IPS-NIHi7 (cell line): ENCODE results near the gene BTBD1.
"Not testable (repeated sequence)": the region's sequence is repeated elsewhere in the genome, so short reads cannot be mapped to it uniquely, and the experiment has no call there.

Experiments used
- DNase-seq: peaks from one replicate; pipeline ENCODE4 v3.0.0; 2012; ENCODE audit warnings: mixed read lengths; ENCODE audit errors: extremely low spot score

The BTBD1 gene

DNA sequence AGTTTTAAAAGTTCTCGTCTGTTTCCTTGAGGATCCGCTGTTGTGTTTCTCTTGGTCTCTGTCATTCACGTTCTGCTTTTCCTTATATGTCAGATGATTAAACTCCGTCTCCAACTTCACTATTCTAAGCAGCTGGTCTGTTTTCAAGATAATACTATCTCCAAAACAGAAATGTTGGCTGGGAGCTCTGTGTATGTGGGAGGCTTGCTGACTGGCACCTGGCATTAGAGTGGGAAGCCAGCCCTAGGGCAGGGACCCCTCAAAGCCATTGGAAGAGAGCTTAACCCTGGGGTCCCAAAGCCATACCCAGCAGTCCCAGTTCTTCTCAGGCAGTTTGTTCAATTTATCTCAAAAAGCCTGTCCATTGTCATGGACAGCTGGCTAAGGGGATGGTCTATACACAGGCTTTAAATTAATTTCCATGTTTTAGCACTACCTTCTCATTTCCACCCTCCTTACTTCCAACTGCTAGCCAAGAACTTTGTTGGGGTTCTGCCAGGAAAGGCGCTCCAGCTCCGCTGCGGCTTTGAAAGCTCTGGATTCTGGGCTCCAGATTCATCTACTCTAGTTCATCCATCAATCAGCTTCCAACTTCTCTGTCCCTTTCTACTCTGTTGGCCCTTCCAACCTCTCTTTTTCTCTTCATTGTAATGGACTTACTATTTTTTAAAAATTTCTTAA is 9.2 kb downstream of the BTBD1 start:
- no peak for DNase-seq

DNA sequence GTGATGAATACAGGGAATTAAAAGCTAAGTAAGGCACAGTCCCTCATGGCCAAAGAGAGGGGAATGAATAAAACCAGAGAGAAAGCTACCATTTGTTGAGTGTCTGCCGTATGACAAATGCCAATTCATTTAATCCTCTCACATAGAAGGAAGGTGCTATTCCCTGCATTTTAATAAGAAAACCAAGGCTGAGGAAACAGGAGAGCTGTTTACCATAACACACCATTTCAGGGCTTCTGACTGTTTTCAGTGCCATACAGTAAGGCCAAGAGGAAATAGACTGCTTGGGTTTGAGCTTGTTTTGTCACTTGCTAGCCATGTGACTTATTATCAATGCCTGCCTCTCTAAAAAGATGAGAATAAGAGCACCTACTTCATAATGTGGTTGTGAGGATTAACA is 10.1 kb downstream of the BTBD1 start:
- DNase-seq, result no peak

DNA sequence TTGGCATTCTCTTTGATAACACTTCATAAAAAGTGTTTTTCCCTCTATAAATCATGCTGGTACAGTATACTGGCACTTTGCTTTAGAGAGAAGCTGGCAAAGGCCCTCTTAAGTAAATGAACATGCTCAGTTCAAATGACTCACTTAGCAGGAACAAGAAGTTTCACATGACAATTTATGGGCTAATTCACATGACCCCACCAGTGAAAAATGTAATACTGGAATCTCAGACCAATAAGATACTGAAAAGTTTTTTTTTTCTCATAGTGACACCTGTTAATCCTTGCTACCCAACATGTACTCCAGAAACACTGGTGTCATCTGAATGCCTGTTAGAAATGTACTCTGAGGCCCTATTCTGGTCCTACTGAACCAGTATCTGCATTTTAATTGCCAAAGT is 13.9 kb downstream of the BTBD1 start:
- DNase-seq, result no peak

DNA sequence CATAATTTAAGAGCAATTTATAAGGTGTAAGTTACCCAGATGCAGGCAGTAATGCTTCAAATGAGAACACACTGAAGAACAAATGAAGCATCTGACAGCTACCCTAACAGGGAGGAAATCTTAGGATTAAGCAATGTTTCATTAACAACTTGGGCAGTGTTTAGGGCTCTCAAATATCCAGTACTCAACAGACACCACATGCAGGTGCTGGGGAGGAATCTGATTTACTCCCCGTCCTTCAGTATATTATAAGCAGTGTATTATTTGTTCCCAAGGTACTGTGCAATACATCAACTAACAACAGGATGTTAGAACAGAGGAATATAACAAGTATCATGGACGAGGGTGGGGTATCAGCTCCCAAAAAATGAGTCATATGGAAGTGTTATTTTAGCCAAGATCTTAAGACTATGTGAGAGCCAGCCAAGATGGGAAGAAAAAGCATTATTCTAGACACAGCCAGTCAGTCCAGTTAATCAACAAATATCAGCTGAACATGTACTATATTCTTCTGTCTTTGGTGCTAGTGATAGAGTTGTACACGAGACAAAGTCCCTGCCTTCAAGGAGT is 20.4 kb downstream of the BTBD1 start:
- DNase-seq, result no peak

DNA sequence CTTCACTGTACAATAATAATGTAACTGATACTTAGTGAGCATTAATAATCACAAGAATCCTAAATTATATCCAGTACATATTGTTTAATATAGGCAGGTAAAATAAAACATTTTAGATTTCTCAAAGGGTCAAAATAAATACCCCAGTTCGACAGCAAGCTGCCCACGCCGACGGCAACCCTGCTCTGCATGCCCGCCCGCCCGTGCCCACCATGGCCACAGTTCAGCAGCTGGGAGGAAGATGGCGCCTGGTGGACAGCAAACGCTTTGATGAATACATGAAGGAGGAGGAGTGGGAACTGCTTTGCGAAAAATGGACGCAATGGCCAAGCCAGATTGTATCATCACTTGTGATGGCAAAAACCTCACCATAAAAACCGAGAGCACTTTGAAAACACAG is 22.9 kb downstream of the BTBD1 start:
- no peak for DNase-seq

DNA sequence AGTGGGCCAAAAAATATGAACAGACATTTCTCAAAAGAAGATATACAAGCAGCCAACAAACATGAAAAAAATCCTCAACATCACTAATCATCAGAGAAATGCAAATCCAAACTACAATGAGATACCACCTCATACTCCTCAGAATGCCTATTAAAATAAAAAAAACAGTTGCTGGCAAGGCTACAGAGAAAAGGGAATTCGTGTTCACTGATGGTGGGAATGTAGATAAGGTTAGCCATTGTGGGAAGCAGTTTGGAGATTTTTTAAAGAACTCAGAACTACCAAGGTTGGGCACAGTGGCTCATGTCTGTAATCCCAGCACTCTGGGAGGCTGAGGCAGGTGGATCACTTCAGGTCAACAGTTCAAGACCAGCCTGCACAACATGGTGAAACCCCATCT is 27.8 kb downstream of the BTBD1 start:
- DNase-seq, result no peak

DNA sequence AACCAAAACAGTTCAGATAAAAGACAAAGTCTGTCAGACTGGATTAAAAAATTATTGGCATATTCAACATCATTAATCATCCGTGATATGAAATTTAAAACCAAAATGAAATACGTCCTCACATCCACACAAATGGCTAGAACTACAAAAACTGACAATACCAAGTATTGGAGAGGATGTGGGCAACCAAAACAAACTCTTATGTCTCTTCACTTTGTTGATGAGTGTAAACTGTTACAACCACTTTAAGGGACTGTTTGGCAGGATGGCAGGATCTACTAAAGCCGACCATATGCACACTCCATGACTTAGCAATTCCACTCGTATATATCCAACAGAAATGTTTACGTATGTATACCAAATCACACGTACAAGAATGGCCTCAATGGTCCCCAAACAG is 30.8 kb downstream of the BTBD1 start:
- DNase-seq, result no peak

DNA sequence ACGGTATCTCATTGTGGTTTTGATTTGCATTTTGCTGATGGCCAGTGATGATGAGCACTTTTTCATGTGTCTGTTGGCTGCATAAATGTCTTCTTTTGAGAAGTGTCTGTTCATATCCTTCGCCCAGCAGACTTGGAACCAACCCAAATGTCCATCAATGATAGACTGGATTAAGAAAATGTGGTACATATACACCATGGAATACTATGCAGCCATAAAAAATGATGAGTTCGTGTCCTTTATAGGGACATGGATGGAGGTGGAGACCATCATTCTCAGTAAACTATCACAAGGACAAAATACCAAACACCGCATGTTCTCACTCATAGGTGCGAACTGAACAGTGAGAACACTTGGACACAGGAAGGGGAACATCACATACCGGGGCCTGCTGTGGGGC is 35.8 kb downstream of the BTBD1 start:
- DNase-seq, result not testable (repeated sequence)

DNA sequence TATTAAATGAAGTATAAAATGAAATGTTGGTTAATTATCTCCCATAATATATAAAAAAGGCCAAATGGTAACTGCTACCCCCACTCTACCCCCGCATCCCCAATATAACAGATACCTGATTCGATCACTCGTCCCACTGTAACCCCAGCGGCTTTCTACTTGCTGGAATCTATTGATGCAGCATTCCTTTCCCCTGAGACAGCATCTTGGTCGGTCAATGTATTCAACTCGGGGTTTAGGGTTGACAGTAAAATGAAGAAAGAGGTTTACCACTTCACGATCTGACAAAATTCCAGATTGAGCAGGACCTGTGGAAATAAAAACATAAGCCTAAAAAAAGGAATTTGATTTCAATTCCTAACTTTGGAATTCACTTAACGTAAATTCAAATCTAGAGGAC is 37.0 kb downstream of the BTBD1 start:
- DNase-seq, result peak; percentile 26

DNA sequence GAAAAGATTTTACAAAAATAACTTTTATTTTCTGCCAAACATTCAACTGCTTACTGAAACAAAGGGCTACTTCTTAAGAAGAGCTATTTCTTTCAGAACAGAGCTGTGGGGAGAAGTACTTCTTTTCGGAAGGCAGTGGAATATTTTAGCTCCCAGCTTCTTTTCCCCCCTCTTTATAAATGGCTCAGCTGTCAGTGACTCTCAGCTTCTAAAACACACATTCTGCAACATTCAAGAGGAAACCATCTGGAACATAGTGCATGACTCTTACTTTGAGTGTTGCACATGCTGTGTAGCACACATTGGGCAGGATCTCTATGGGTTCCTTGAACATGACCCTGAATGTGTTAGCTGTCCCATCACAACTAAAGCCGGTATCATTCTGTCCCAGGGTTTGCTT is 48.6 kb downstream of the BTBD1 start:
- DNase-seq, result no peak

DNA sequence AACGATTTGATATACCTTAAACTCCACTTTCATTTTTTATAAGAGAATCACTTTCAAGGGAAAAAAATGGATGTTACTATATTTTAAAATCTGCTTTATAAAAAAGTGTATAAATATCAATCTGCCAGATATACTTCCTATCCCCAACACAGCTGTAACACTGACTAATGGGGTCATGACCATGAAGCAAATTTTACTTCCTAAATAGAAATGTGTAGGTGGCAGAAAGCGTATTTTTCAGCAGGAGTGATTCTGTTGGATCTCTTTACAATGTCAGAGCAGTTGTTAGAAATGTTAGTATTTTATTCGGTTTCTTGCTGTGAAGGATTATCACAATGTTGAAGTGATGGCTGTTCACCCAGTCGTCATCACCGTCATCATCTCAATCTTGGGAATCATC is 50.1 kb downstream of the BTBD1 start:
- no peak for DNase-seq

DNA sequence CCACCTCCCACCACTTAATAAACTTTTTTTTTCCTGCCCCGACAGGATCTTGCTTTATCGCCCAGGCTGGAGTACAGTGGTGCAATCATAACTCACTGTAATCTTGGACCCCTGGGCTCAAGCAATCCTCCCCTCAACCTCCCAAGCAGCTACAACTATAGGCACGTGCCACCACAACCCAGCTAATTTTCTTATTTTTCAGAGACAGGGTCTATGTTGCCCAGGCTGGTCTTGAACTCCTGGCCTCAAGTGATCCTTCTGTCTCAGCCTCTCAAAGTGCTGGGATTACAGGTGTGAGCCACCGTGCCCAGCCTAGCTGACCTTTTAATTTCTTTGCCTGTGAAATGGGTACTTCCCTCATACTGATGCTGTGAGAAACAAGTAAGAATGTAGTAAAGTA is 51.7 kb downstream of the BTBD1 start:
- no peak for DNase-seq

DNA sequence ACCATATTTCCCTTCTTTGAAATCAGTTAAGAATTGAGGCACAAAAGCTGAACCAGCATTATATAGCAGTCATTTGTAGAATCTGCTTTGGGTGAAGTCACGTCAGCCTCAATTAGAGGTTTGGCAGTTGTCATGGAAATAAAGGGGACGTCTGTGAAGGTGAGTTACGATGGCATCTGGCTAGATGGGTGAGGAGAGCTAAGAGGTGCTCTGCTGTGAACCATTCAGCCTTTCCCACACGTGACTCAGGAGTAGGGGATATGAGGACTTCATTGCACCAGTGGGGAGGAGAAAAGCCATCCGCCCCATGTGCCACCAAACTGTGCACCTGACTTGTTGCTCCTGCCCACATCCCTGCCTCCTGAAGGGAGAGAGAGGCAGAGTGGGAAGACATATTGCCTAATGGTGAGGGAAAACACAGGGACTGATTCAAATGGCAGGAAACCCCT is 52.8 kb downstream of the BTBD1 start:
- no peak for DNase-seq

DNA sequence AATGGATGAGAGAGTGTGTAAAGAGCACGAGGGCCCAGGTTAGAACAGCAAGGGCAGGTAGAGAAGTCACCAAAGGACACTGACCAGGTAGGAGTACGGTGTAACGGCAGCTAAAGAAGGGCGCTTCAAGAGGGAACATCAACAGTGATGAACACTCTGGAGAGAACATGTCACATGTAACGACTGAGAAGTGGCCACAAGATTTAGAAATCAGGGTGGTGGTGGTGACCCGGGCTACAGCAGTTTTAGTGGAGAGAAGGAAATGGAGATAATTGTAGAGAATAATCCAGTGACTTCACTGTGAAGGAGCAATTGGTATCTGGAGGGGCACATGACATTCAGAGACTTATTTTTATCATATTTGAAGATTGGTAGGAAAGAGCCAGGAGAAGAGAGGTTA is 54.4 kb downstream of the BTBD1 start:
- no peak for DNase-seq

DNA sequence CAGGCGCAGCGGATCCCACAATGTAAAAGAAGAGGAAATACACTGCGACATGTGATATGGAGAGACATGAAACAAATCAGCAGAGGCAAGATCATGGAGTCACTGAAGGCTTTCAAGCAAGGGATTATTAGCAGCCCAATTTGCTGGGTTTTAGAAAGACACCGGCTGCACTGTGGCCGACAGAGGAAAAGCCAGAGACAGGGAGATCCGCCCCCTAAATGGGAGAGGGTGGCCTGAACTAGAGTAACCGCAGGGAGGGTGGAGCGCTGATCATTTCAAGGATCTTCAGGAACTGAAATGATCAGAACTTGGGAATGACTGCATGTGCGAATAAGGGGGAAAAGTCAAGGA is 55.0 kb downstream of the BTBD1 start:
- DNase-seq, result peak; percentile 9

DNA sequence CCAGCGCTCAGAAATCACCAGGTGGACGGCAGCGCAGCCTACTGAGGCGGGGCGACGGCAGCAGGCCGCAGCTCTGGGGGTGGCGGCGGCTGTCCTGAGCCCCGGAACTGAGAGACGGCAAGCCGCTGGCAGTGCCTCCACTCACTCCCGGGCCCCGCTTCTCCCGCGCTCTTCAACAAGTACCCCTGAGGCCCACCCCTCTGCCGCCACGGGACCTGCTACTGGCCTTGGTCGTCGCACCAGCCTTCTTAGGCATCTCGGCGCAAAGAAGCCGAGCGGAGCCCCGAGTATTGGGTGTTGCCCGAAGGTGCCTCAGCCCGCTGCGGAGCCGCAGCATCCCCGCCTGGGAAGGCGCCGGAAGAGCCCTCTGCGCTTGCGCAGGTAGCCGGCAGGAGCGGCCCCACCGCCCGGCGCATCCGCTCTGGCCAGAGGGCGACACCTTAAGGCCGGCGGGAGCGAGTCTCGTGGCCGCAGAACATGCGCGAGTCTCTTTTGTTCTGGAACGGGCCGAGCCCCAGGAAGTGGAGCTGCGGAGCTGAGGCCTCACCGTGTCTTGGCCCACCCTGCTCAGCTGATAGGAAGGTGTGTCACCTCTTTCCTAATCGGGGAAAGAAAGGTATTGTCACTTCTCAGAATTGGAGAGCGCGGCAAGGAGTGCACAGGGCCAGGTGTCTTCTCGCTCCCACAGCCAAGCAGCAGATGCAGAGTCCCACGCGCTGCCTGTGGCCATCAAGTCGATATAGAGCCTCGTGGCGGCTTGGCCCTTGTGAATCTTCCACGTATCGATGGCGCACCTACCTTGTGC is 55.6 kb downstream of the BTBD1 start, which contains the start of gene C15orf40:
Gene C15orf40, minus strand, starts transcription at position 369 of the 805 bp plus-strand sequence. Its CDS starts 32 bp downstream, at position 337.
- peak; percentile 96 for DNase-seq

DNA sequence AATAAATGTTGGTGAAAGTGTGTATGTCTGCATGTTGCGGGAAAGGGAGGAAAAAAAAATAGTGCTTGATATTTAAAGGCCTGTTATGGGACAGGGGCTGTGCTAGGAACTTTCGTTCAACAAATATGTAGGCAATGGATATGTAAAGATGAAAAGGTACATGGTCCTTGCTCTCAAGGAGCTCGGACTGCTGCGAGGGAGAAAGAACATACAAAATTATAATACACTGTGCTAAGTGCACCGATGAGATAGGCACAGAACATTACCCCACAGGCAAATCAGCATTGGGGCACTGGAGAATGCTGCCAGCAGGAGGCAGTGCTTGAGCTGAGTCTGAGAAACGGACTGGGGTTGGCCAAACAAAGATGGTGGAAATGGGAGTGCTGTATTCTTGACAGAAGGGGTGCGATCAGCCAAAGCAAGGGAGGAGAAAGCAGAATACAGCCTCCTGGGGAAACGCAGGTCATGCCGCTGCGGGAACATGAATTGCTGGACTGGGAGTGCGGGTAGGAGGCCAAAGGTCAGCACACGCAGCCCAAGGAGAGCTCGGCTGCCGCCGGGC is 56.3 kb downstream of the BTBD1 start:
- DNase-seq, result peak; percentile 80

DNA sequence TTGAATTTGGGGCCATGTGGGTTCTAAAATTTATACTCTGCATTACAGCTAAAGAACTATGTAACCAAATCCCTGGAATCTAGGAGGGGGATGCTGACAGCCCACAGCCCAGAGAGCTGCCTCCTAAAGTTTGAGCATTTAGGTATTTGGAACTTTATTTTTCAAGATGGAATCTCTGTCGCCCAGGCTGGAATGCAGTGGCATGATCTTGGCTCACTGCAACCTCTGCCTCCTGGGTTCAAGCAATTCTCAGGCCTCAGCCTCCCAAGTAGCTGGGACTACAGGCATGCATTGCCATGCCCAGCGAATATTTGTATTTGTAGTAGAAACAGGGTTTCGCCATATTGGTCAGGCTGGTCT is 66.4 kb downstream of the BTBD1 start:
- DNase-seq, result not testable (repeated sequence)

DNA sequence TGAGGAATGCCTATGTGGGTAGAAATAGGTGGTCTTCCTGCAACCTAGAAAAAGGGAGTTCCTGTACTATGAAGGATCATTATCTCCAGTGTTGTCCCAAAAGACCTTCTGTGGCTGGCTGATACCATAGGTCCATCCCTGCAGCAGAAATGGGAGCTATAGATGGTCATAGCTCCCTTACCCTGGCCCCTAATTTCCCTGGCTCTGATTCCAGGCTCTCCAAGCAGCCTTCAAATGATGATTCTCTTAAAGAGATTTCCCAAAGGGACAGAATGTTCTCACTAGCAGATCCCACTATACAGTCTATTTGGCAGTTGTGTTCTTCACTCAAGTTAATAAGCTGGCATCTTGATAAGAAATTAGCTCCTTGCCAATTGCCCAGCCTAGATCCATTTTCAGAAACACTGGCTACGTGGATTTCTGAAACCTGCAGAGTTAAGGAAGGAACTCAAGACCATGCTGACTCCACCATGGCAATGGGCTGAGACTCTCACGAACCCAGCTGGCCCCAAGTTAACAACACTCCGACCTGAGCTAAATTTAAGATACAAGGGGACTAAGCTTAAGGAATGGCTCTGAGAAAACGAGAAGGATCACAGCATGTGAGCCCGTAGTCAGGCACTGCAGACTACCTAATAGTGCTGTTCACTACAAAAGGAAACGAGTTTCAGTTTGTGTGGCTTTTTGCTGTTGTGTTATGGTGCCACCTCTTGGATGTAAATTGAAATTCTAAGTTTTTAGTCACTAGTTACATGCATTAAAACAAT is 67.0 kb downstream of the BTBD1 start:
- peak; percentile 44 for DNase-seq

DNA sequence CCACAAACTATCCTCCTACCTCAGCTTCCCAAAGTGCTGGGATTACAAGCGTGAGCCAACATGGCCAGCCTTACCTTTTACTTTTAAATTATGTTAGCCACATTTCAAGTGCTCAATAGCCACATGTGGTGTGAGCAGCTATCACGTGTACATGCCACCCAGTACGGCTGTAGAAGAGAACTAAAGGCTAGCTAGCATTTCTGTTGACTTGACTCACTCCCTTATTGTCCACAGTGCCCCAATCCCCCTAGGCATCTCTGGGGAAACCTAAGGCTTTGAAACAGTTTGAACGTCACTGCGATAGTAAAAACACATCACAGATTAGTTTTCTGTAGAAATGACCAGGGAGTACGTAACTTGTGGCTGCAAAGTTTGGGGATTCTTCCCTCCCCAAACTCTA is 67.6 kb downstream of the BTBD1 start:
- no peak for DNase-seq

DNA sequence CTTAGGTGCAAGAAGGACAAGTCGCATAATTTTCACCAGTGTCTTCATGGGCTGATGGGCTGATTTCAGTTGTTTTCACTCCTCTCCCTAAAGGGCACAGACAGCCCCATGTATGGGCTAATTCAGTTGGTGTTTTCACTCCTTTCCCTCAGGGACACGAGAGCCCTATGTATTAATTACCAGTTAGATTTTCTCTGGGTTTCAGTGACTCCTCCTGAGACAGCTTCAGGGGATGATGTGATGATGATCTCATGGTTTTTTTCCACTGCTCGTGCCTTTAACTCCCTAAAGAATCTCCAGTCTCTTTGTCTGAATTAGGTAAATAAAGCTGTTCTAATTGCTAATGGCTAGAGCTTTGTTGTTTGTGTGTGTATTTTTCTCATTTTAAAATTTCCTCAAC is 71.1 kb downstream of the BTBD1 start:
- no peak for DNase-seq

DNA sequence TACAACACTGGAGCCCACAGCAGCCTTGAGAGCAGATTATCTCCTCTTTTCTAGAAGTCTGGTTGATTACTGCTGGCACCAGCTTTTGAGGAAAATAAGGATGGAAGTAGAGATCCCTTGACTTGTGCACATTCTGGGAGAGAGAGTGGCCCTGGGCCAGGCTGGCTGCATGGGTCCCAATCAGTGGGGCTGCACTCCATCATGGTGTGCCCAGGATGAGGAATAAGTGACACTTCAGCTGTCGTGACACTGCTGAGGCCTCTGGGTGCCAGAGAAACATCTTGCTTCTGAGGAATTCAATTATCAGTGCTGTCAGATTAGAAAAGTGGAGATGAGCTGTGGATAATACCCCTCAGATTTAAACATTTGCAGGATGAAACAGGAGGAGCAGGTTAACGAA is 72.0 kb downstream of the BTBD1 start:
- DNase-seq, result no peak
